ENCODE results near the gene HSD17B14. TPM values are rescaled to one million over a fixed set of nuclear protein-coding genes. Genes with fewer than 3 reads are reported as not detected.

Gene HSD17B14
- total and polyA plus RNA-seq, 9 of the 15 experiments (the other 6 are each of a cell fraction or from before 2014, with no cell fraction given) = 0.16 TPM; not detected in 8

DNA sequence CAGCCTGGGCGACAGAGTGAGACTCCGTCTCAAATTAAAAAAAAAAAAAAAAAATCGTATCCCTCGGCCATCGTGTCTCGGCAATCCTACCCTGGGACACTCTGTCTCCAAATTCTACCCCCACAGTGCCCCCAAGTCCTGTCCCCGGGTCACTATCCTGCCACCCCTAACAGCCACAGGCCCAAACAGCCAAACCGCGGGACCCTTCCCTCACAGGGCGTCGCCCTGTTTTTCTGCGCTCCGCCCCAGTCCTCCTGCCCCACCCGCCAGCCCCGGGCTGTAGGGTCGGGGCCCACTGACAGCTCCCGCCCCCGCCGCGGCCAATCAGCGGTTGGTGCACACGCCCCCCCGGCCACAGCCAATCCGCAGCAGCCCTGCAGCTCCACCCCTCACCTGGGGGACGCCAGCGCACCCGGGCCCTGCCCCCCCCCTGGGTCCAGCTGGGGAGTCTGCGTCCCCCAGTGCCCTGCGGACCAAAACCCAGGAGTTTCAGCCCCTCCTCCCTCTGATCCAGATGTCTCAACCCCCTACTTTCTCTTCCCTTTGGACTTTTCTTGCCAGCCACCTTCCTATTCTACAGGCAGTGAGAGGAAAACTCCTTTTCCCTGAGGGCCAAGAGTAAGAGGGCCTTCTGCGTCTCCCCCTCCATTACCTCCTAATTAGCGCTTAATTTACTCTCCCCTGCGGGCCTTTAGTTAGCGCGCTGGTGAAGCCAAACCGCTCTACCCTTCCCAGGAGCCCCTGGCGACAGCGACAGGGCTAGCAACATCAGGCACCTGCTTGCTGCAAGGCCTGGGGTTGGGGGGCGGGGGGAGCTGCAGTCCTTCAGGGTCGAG lies 24.0 kb downstream of the HSD17B14 start (continued):
- TF ChIP-seq, protein P1, sequence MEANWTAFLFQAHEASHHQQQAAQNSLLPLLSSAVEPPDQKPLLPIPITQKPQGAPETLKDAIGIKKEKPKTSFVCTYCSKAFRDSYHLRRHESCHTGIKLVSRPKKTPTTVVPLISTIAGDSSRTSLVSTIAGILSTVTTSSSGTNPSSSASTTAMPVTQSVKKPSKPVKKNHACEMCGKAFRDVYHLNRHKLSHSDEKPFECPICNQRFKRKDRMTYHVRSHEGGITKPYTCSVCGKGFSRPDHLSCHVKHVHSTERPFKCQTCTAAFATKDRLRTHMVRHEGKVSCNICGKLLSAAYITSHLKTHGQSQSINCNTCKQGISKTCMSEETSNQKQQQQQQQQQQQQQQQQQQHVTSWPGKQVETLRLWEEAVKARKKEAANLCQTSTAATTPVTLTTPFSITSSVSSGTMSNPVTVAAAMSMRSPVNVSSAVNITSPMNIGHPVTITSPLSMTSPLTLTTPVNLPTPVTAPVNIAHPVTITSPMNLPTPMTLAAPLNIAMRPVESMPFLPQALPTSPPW (CRISPR knock-in tag; IDR thresholded peaks at IDR 0.05) = peak; percentile 93
- TF ChIP-seq, protein P2, sequence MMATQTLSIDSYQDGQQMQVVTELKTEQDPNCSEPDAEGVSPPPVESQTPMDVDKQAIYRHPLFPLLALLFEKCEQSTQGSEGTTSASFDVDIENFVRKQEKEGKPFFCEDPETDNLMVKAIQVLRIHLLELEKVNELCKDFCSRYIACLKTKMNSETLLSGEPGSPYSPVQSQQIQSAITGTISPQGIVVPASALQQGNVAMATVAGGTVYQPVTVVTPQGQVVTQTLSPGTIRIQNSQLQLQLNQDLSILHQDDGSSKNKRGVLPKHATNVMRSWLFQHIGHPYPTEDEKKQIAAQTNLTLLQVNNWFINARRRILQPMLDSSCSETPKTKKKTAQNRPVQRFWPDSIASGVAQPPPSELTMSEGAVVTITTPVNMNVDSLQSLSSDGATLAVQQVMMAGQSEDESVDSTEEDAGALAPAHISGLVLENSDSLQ (IDR thresholded peaks at IDR 0.05) = peak; percentile 91
- TF ChIP-seq, protein P3, sequence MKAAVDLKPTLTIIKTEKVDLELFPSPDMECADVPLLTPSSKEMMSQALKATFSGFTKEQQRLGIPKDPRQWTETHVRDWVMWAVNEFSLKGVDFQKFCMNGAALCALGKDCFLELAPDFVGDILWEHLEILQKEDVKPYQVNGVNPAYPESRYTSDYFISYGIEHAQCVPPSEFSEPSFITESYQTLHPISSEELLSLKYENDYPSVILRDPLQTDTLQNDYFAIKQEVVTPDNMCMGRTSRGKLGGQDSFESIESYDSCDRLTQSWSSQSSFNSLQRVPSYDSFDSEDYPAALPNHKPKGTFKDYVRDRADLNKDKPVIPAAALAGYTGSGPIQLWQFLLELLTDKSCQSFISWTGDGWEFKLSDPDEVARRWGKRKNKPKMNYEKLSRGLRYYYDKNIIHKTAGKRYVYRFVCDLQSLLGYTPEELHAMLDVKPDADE (conservative IDR thresholded peaks at IDR 0.05; ENCODE audit: control insufficient read depth, low read depth, low read length) = 0 out of 2 replicates have a peak, but pooled peaks have one; percentile 38
- peak; percentile 40; the same call in 1 of the 2 replicates for TF ChIP-seq EP400 (IDR thresholded peaks at IDR 0.05)
- TF ChIP-seq SMARCE1 (IDR thresholded peaks at IDR 0.05) = peak; percentile 57; the same call in 1 of the 2 replicates
- TF ChIP-seq NR4A1 (CRISPR knock-in tag; IDR thresholded peaks at IDR 0.05) = no peak
- TF ChIP-seq NR4A1 (tag; IDR thresholded peaks at IDR 0.05) = no peak
- peak; percentile 62 for TF ChIP-seq ZFX (CRISPR knock-in tag; IDR thresholded peaks at IDR 0.05)
- TF ChIP-seq, protein P4, sequence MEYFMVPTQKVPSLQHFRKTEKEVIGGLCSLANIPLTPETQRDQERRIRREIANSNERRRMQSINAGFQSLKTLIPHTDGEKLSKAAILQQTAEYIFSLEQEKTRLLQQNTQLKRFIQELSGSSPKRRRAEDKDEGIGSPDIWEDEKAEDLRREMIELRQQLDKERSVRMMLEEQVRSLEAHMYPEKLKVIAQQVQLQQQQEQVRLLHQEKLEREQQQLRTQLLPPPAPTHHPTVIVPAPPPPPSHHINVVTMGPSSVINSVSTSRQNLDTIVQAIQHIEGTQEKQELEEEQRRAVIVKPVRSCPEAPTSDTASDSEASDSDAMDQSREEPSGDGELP (CRISPR knock-in tag; IDR thresholded peaks at IDR 0.05; ENCODE audit: borderline replicate concordance) = peak; percentile 97
- TF ChIP-seq, protein P5, sequence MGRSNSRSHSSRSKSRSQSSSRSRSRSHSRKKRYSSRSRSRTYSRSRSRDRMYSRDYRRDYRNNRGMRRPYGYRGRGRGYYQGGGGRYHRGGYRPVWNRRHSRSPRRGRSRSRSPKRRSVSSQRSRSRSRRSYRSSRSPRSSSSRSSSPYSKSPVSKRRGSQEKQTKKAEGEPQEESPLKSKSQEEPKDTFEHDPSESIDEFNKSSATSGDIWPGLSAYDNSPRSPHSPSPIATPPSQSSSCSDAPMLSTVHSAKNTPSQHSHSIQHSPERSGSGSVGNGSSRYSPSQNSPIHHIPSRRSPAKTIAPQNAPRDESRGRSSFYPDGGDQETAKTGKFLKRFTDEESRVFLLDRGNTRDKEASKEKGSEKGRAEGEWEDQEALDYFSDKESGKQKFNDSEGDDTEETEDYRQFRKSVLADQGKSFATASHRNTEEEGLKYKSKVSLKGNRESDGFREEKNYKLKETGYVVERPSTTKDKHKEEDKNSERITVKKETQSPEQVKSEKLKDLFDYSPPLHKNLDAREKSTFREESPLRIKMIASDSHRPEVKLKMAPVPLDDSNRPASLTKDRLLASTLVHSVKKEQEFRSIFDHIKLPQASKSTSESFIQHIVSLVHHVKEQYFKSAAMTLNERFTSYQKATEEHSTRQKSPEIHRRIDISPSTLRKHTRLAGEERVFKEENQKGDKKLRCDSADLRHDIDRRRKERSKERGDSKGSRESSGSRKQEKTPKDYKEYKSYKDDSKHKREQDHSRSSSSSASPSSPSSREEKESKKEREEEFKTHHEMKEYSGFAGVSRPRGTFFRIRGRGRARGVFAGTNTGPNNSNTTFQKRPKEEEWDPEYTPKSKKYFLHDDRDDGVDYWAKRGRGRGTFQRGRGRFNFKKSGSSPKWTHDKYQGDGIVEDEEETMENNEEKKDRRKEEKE (IDR thresholded peaks at IDR 0.05; ENCODE audit: borderline replicate concordance in 1 of 2, control insufficient read depth in 1 of 2, low read depth in 2 of 2, low read length in 1 of 2) = no peak
- no peak for TF ChIP-seq HNRNPUL1 (IDR thresholded peaks at IDR 0.05; ENCODE audit: low read length)
- TF ChIP-seq HSF4 (CRISPR knock-in tag; IDR thresholded peaks at IDR 0.05; ENCODE audit: borderline replicate concordance) = no peak

All from K562 (cell line).